Body of pancreas (tissue), 4 donors: ENCODE results near the gene RGS1.

Experiments
- POLR2A ChIP-seq, 3 donors: fragments of 450-650 bp; IDR thresholded peaks; one replicate each; pipeline ENCODE4 v1.6.1; 2016; ENCODE audit warnings: antibody characterized with exemption in 3 of 3, mild to moderate bottlenecking in 2 of 3
- TF ChIP-seq, protein P1 (sequence below), 7 experiments: fragments of 450-650 bp in 4 of 7; fragments of 200-600 bp in 3 of 7; sonication (generic) in 3 of 7; IDR thresholded peaks; one replicate each; pipeline ENCODE4 v1.5.1; 2016 to 2019; ENCODE audit warnings: antibody characterized with exemption in 7 of 7

GRCh38 chr1:192563129-192563528 lies 12.4 kb upstream of the RGS1 start:
- TF ChIP-seq, protein P1, sequence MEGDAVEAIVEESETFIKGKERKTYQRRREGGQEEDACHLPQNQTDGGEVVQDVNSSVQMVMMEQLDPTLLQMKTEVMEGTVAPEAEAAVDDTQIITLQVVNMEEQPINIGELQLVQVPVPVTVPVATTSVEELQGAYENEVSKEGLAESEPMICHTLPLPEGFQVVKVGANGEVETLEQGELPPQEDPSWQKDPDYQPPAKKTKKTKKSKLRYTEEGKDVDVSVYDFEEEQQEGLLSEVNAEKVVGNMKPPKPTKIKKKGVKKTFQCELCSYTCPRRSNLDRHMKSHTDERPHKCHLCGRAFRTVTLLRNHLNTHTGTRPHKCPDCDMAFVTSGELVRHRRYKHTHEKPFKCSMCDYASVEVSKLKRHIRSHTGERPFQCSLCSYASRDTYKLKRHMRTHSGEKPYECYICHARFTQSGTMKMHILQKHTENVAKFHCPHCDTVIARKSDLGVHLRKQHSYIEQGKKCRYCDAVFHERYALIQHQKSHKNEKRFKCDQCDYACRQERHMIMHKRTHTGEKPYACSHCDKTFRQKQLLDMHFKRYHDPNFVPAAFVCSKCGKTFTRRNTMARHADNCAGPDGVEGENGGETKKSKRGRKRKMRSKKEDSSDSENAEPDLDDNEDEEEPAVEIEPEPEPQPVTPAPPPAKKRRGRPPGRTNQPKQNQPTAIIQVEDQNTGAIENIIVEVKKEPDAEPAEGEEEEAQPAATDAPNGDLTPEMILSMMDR (IDR thresholded peaks at IDR 0.05): no peak
- TF ChIP-seq POLR2A (IDR thresholded peaks at IDR 0.05): no peak
